Uterus (tissue), 4 donors: Measurements from ENCODE around the gene KCNK3. TPM values are rescaled to one million over a fixed set of nuclear protein-coding genes. Genes with fewer than 3 reads are reported as not detected.

Experiments used
- DNase-seq, 2 donors: peaks; one replicate each; pipeline ENCODE4 v3.0.0-alpha.2; 2019 to 2020
- H3K27ac ChIP-seq, 2 donors: fragments of 200-600 bp; sonication (generic); 1 replicate in 1 of 2; 2 replicates in 1 of 2; pipeline ENCODE4 v1.5.1; 2016 to 2018
- H3K27me3 ChIP-seq, 2 donors: fragments of 200-600 bp; sonication (generic); one replicate each; pipeline ENCODE4 v1.5.1; 2018 to 2019; ENCODE audit warnings: control low read depth in 1 of 2
- H3K36me3 ChIP-seq, 2 donors: fragments of 200-600 bp; sonication (generic); one replicate each; pipeline ENCODE4 v1.5.1; 2019; ENCODE audit warnings: control low read depth in 1 of 2
- H3K4me1 ChIP-seq, 2 donors: fragments of 200-600 bp; sonication (generic); one replicate each; pipeline ENCODE4 v1.5.1; 2018 to 2019; ENCODE audit warnings: control low read depth in 1 of 2
- H3K4me3 ChIP-seq, 2 donors: fragments of 200-600 bp; sonication (generic); 1 replicate in 1 of 2; 2 replicates in 1 of 2; pipeline ENCODE4 v1.5.1; 2018 to 2019; ENCODE audit warnings: mild to moderate bottlenecking in 1 of 2
- H3K9me3 ChIP-seq, 2 donors: fragments of 200-600 bp; sonication (generic); one replicate each; pipeline ENCODE4 v1.5.1; 2019; ENCODE audit warnings: control low read depth in 1 of 2
- CTCF ChIP-seq, 4 experiments: fragments of 200-600 bp in 2 of 4; fragments of 450-650 bp in 2 of 4; sonication (generic) in 2 of 4; IDR thresholded peaks; one replicate each; pipeline ENCODE4 v1.5.1; 2016 to 2019; ENCODE audit warnings: antibody characterized with exemption in 4 of 4, mild to moderate bottlenecking in 2 of 4, moderate library complexity in 1 of 4
- POLR2A ChIP-seq, 2 donors: fragments of 450-650 bp; IDR thresholded peaks; one replicate each; pipeline ENCODE4 v1.6.1; 2016; ENCODE audit warnings: antibody characterized with exemption in 2 of 2, mild to moderate bottlenecking in 1 of 2, moderate library complexity in 1 of 2
- intact Hi-C: fragments of 100-400 bp; cut with DNase I; formaldehyde crosslinking; loops from one replicate; pipeline ENCODE4 v1.15.1; 2023; ENCODE audit warnings: low total_unique reads
- total RNA-seq, 4 donors: library from RNA; depleted of rRNA in 3 of 4; stranded (reverse); fragments of >200 nt in 3 of 4; gene quantifications; one replicate each; pipeline versions ENCODE4 v1.1.0 to v1.2.4, GENCODE V29; 2014 to 2023
- donor health status: DM: yes; HTN: yes; CAD: no.

KCNK3 gene
- total RNA-seq, 4 donors from 2014 or later: 0.29 to 7.8 (median 4.6) TPM

- TF ChIP-seq POLR2A (IDR thresholded peaks at IDR 0.05): no peak
- no peak for TF ChIP-seq CTCF (IDR thresholded peaks at IDR 0.05)
- no peak overlapping the region for H3K4me3 ChIP-seq
- no peaks in the 10 kb centered on the region for H3K4me1 ChIP-seq
- no peak overlapping the region for H3K27ac ChIP-seq
- no peak for DNase-seq
- no peaks in the 10 kb centered on the region for H3K9me3 ChIP-seq
- intact Hi-C loops: no loop called here
- H3K27me3 ChIP-seq: no peaks in the 10 kb centered on the region
- no peaks in the 10 kb centered on the region for H3K36me3 ChIP-seq
These were observed 46.0 kb downstream of the KCNK3 start for GRCh38 chr2:26738481-26738880.

- Histone ChIP-seq H3K27me3 (no peaks in the 10 kb centered on the region), H3K27ac (no peak overlapping the region), H3K4me3 (no peak overlapping the region), H3K36me3 (no peaks in the 10 kb centered on the region), H3K4me1 (no peaks in the 10 kb centered on the region), H3K9me3 (no peaks in the 10 kb centered on the region)
- no peak for DNase-seq
- intact Hi-C loops: no loop called here
- TF ChIP-seq CTCF (IDR thresholded peaks at IDR 0.05) (no peak), POLR2A (IDR thresholded peaks at IDR 0.05) (no peak)
These were observed 47.0 kb downstream of the KCNK3 start for GRCh38 chr2:26739514-26739913.

- Histone ChIP-seq H3K27ac (no peak overlapping the region), H3K27me3 (no peaks in the 10 kb centered on the region), H3K9me3 (no peaks in the 10 kb centered on the region), H3K4me3 (no peak overlapping the region), H3K36me3 (no peaks in the 10 kb centered on the region), H3K4me1 (no peaks in the 10 kb centered on the region)
- TF ChIP-seq CTCF (IDR thresholded peaks at IDR 0.05) (no peak), POLR2A (IDR thresholded peaks at IDR 0.05) (no peak)
- intact Hi-C loops: no loop called here
- DNase-seq: no peak
These were observed 47.8 kb downstream of the KCNK3 start for GRCh38 chr2:26740346-26740745.

GRCh38 chr2:26740890-26741302 lies 48.4 kb downstream of the KCNK3 start:
- Histone ChIP-seq H3K4me3 (no peak overlapping the region), H3K27ac (no peak overlapping the region), H3K36me3 (no peaks in the 10 kb centered on the region), H3K27me3 (no peaks in the 10 kb centered on the region), H3K4me1 (no peaks in the 10 kb centered on the region), H3K9me3 (no peaks in the 10 kb centered on the region)
- no peak for DNase-seq
- intact Hi-C loops: no loop called here
- TF ChIP-seq CTCF (IDR thresholded peaks at IDR 0.05) (no peak), POLR2A (IDR thresholded peaks at IDR 0.05) (no peak)

GRCh38 chr2:26742048-26742770 lies 49.7 kb downstream of the KCNK3 start:
- DNase-seq: no peak
- intact Hi-C loops: no loop called here
- no peaks in the 10 kb centered on the region for H3K27me3 ChIP-seq
- no peak overlapping the region for H3K27ac ChIP-seq
- H3K36me3 ChIP-seq: no peaks in the 10 kb centered on the region
- no peak overlapping the region for H3K4me3 ChIP-seq
- TF ChIP-seq POLR2A (IDR thresholded peaks at IDR 0.05) (no peak), CTCF (IDR thresholded peaks at IDR 0.05) (no peak)
- H3K4me1 ChIP-seq: no peaks in the 10 kb centered on the region
- no peaks in the 10 kb centered on the region for H3K9me3 ChIP-seq
